Keratinocyte (primary cell): Measurements from ENCODE around the gene EPHB4.

Experiments
- EZH2 ChIP-seq: IDR thresholded peaks from one replicate; pipeline ENCODE4 v1.6.1; 2012; ENCODE audit warnings: inconsistent platforms, mild to moderate bottlenecking, low read length, moderate library complexity
- TF ChIP-seq, protein P1 (sequence below), 3 experiments: IDR thresholded peaks in 1 of 3; conservative IDR thresholded peaks in 1 of 3; optimal IDR thresholded peaks in 1 of 3; 2 replicates in 2 of 3; 3 replicates in 1 of 3; pipeline versions ENCODE3 to v1.5.1; 2011; ENCODE audit warnings: low read length in 3 of 3, mild to moderate bottlenecking in 3 of 3, moderate library complexity in 2 of 3, control low read depth in 1 of 3, inconsistent platforms in 1 of 3; ENCODE audit not compliant: insufficient read depth in 2 of 3; ENCODE audit errors: extremely low read depth in 1 of 3

GRCh38 chr7:100759357-100760171, 67.8 kb downstream of the EPHB4 start:
- TF ChIP-seq, protein P1, sequence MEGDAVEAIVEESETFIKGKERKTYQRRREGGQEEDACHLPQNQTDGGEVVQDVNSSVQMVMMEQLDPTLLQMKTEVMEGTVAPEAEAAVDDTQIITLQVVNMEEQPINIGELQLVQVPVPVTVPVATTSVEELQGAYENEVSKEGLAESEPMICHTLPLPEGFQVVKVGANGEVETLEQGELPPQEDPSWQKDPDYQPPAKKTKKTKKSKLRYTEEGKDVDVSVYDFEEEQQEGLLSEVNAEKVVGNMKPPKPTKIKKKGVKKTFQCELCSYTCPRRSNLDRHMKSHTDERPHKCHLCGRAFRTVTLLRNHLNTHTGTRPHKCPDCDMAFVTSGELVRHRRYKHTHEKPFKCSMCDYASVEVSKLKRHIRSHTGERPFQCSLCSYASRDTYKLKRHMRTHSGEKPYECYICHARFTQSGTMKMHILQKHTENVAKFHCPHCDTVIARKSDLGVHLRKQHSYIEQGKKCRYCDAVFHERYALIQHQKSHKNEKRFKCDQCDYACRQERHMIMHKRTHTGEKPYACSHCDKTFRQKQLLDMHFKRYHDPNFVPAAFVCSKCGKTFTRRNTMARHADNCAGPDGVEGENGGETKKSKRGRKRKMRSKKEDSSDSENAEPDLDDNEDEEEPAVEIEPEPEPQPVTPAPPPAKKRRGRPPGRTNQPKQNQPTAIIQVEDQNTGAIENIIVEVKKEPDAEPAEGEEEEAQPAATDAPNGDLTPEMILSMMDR (optimal IDR thresholded peaks at IDR 0.05 in 1 of 3, IDR thresholded peaks at IDR 0.05 in 1 of 3, conservative IDR thresholded peaks at IDR 0.05 in 1 of 3; ENCODE audit: extremely low read depth in 1 of 3, insufficient read depth in 2 of 3, low read length in 3 of 3), result no peak
- no peak for TF ChIP-seq EZH2
